ENCODE data around the gene DSCAML1.

GRCh38 chr11:117748771-117749540 lies 48.1 kb downstream of the DSCAML1 start:
- TF ChIP-seq CTCF (IDR thresholded peaks at IDR 0.05; ENCODE audit: insufficient read depth, low read depth, low read length) (no peak), EZH2 (IDR thresholded peaks at IDR 0.05; ENCODE audit: insufficient read depth, low read length) (no peak)
